Esophagus squamous epithelium (tissue), 4 donors: ENCODE data around the gene BRME1.
"Not testable (repeated sequence)": the region's sequence is repeated elsewhere in the genome, so short reads cannot be mapped to it uniquely, and the experiment has no call there.

ENCODE experiments used
- CTCF ChIP-seq, 6 experiments: fragments of 450-650 bp in 4 of 6; fragments of 200-600 bp in 2 of 6; sonication (generic) in 2 of 6; IDR thresholded peaks; one replicate each; pipeline ENCODE4 v1.5.1; 2016 to 2019; ENCODE audit warnings: antibody characterized with exemption in 6 of 6, mild to moderate bottlenecking in 4 of 6, moderate library complexity in 4 of 6
- POLR2A ChIP-seq, 4 donors: fragments of 450-650 bp; IDR thresholded peaks; one replicate each; pipeline ENCODE4 v1.6.1; 2017; ENCODE audit warnings: antibody characterized with exemption in 4 of 4, mild to moderate bottlenecking in 4 of 4, moderate library complexity in 3 of 4

- TF ChIP-seq CTCF, POLR2A (IDR thresholded peaks at IDR 0.05): not testable (repeated sequence)
Observed at GRCh38 chr19:13851734-13852114, 54.2 kb downstream of the BRME1 start.
